ENCODE measurements around the gene THSD1.
"Not testable (repeated sequence)": the region's sequence is repeated elsewhere in the genome, so short reads cannot be mapped to it uniquely, and the experiment has no call there.

Gene THSD1

DNA sequence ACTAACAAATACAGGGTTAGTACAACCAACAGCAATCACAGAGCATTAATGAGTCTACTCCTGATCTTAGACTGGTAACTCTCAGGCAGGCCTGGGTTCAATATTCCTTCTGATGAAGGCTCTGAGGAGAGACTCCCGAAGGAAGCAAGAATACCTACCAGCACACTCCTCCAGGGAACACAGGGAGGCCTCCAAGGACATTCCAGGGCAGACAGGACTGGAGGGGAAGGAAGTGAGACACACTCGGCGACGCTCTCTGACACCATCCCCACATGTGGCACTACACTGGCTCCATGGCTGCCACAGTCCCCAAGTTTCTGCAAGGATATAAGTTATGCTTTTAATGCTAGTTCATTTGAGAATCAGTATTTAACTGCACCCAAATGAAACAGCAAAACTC lies 20.1 kb downstream of the THSD1 start:
- no peaks in the 10 kb centered on the region for H3K4me1 ChIP-seq (ENCODE audit: insufficient read depth, low read length)
- no peaks in the 10 kb centered on the region for H3K27me3 ChIP-seq (ENCODE audit: insufficient read depth, low read length)
- H3K27ac ChIP-seq (ENCODE audit: low read depth, low read length), result no peak overlapping the region
- 90% methylated on average over 3 of the region's 4 CpGs for WGBS
- no peak overlapping the region for H3K4me3 ChIP-seq (ENCODE audit: low read length)
- no peaks in the 10 kb centered on the region for H3K36me3 ChIP-seq (ENCODE audit: insufficient read depth, low read length)
- no peak overlapping the region for H3K9ac ChIP-seq (ENCODE audit: low read depth, low read length)
- H3K9me3 ChIP-seq (ENCODE audit: insufficient read depth, low read depth, low read length), result no peaks in the 10 kb centered on the region

DNA sequence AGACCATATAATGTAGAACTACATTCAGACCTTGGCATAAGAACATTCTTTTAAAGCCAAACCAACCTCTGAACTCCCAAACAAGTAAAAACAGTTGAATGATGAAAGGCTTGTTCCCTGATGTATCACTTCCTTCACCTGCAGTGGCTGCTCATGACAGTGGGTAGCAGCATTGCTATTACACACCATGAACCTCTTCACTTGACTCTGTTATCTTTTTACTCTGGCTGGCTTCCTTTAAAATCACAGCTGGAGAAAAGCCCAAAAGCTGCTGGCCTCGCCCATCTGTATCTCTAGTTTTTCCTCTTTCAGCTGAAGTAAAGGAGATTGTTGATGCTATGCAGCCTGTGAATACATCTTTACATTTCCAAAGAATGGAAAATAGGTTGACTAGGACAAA lies 22.6 kb downstream of the THSD1 start:
- WGBS, result 100% methylated on average over 1 of the region's 1 CpG

GRCh38 chr13:52378312-52378711 lies 27.7 kb downstream of the THSD1 start:
- no peak overlapping the region for H3K27ac ChIP-seq (ENCODE audit: low read depth, low read length)
- no peaks in the 10 kb centered on the region for H3K9me3 ChIP-seq (ENCODE audit: insufficient read depth, low read depth, low read length)
- no peaks in the 10 kb centered on the region for H3K36me3 ChIP-seq (ENCODE audit: insufficient read depth, low read length)
- no peak overlapping the region for H3K9ac ChIP-seq (ENCODE audit: low read depth, low read length)
- 96% methylated on average over 22 of the region's 22 CpGs for WGBS
- H3K4me3 ChIP-seq (ENCODE audit: low read length), result no peak overlapping the region
- no peaks in the 10 kb centered on the region for H3K27me3 ChIP-seq (ENCODE audit: insufficient read depth, low read length)
- no peaks in the 10 kb centered on the region for H3K4me1 ChIP-seq (ENCODE audit: insufficient read depth, low read length)

More for the DNA sequence above, 22.6 kb downstream of the THSD1 start:
- no peak overlapping the region for H3K9ac ChIP-seq (ENCODE audit: low read depth, low read length)
- H3K9me3 ChIP-seq (ENCODE audit: insufficient read depth, low read depth, low read length), result no peaks in the 10 kb centered on the region
- H3K4me1 ChIP-seq (ENCODE audit: insufficient read depth, low read length), result no peaks in the 10 kb centered on the region
- no peaks in the 10 kb centered on the region for H3K36me3 ChIP-seq (ENCODE audit: insufficient read depth, low read length)
- H3K27me3 ChIP-seq (ENCODE audit: insufficient read depth, low read length), result no peaks in the 10 kb centered on the region
- H3K4me3 ChIP-seq (ENCODE audit: low read length), result no peak overlapping the region
- H3K27ac ChIP-seq (ENCODE audit: low read depth, low read length), result no peak overlapping the region

DNA sequence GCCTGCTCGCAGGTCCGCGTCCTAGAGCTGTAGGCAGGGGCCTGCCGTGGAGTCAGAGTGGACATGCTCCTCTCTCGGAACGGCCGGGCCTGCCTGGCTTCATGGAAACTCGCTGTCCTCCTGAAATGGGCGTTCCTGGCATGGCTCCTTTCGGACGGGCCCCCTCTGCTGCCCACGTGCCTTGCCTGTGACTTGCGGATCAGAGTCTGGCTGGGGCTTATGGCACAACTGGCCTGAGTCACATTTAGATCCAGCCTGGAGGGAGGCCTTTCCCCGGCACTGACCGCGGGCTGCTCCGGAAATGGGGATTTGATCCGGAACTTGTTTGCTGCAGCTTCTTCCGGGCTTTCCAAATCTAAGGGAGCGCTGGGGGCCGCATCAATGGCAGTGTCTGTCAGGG lies 28.1 kb downstream of the THSD1 start:
- WGBS, result 96% methylated on average over 21 of the region's 21 CpGs
- Histone ChIP-seq H3K36me3 (ENCODE audit: insufficient read depth, low read length) (no peaks in the 10 kb centered on the region), H3K9me3 (ENCODE audit: insufficient read depth, low read depth, low read length) (no peaks in the 10 kb centered on the region), H3K27me3 (ENCODE audit: insufficient read depth, low read length) (no peaks in the 10 kb centered on the region), H3K9ac (ENCODE audit: low read depth, low read length) (no peak overlapping the region), H3K4me3 (ENCODE audit: low read length) (no peak overlapping the region), H3K27ac (ENCODE audit: low read depth, low read length) (no peak overlapping the region), H3K4me1 (ENCODE audit: insufficient read depth, low read length) (no peaks in the 10 kb centered on the region)

DNA sequence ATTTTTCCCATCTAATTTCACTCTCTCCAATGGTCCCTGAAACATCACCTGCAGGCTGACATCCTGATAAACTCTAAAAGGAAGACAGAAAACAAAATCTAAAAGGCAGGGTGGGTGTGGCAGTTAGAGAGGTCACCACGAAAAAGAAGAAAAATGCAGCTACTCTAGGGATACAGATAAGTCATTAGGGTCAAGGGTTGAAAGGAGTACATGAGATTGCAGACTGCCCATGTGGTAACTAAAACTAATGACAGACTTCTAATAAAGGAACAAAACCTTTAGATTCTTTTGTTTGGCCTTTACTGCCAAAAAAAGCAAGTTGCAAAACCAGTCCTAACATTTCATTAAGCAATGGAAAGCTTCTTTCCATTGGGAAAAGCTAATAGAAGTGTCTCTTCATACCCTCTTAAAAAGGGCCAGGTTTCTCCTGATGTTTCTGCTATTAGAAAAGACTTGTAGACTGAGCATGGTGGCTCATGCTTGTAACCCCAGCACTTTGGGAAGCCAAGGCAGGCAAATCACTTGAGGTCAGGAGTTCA lies 31.0 kb downstream of the THSD1 start:
- no peaks in the 10 kb centered on the region for H3K27me3 ChIP-seq (ENCODE audit: insufficient read depth, low read length)
- no peaks in the 10 kb centered on the region for H3K4me1 ChIP-seq (ENCODE audit: insufficient read depth, low read length)
- no peak overlapping the region for H3K4me3 ChIP-seq (ENCODE audit: low read length)
- H3K9me3 ChIP-seq (ENCODE audit: insufficient read depth, low read depth, low read length), result no peaks in the 10 kb centered on the region
- H3K36me3 ChIP-seq (ENCODE audit: insufficient read depth, low read length), result no peaks in the 10 kb centered on the region
- 79% methylated on average over 1 of the region's 1 CpG for WGBS
- no peak overlapping the region for H3K27ac ChIP-seq (ENCODE audit: low read depth, low read length)
- no peak overlapping the region for H3K9ac ChIP-seq (ENCODE audit: low read depth, low read length)

GRCh38 chr13:52374389-52374788 lies 31.6 kb downstream of the THSD1 start:
- WGBS, result 100% methylated on average over 2 of the region's 4 CpGs
- Histone ChIP-seq H3K4me3 (ENCODE audit: low read length) (no peak overlapping the region), H3K36me3 (ENCODE audit: insufficient read depth, low read length) (no peaks in the 10 kb centered on the region), H3K9ac (ENCODE audit: low read depth, low read length) (no peak overlapping the region), H3K27me3 (ENCODE audit: insufficient read depth, low read length) (no peaks in the 10 kb centered on the region), H3K9me3 (ENCODE audit: insufficient read depth, low read depth, low read length) (no peaks in the 10 kb centered on the region), H3K4me1 (ENCODE audit: insufficient read depth, low read length) (no peaks in the 10 kb centered on the region), H3K27ac (ENCODE audit: low read depth, low read length) (no peak overlapping the region)

DNA sequence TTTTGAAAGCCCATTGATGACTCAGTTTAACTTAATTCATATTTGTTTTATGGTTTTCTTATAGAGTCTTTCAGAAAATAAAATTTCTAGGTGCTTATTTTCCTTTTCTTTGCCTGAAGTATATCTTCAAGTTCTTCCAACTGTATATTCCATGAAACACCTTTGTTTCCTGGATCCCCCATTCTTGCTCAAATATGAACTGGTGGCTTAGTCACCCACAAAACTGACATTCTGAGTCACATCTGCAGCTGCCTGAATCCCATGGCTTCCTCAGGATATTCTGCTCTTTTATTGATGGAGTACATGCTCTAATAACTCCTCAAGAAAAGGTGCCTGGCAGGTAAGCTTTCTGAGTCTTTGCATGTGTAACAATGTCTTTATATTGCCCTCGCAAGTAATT lies 32.7 kb downstream of the THSD1 start:
- H3K4me1 ChIP-seq (ENCODE audit: insufficient read depth, low read length); H3K4me3 ChIP-seq (ENCODE audit: low read length); H3K27me3 ChIP-seq (ENCODE audit: insufficient read depth, low read length); H3K36me3 ChIP-seq (ENCODE audit: insufficient read depth, low read length); H3K27ac ChIP-seq (ENCODE audit: low read depth, low read length); H3K9me3 ChIP-seq (ENCODE audit: insufficient read depth, low read depth, low read length); H3K9ac ChIP-seq (ENCODE audit: low read depth, low read length): not testable (repeated sequence)
- 100% methylated on average over 1 of the region's 1 CpG for WGBS

- 67% methylated on average over 1 of the region's 3 CpGs for WGBS
- Histone ChIP-seq H3K9ac (ENCODE audit: low read depth, low read length) (no peak overlapping the region), H3K27me3 (ENCODE audit: insufficient read depth, low read length) (no peaks in the 10 kb centered on the region), H3K4me1 (ENCODE audit: insufficient read depth, low read length) (no peaks in the 10 kb centered on the region), H3K36me3 (ENCODE audit: insufficient read depth, low read length) (no peaks in the 10 kb centered on the region), H3K27ac (ENCODE audit: low read depth, low read length) (no peak overlapping the region), H3K9me3 (ENCODE audit: insufficient read depth, low read depth, low read length) (no peaks in the 10 kb centered on the region), H3K4me3 (ENCODE audit: low read length) (no peak overlapping the region)
Observed at GRCh38 chr13:52371736-52372247, 34.2 kb downstream of the THSD1 start.

DNA sequence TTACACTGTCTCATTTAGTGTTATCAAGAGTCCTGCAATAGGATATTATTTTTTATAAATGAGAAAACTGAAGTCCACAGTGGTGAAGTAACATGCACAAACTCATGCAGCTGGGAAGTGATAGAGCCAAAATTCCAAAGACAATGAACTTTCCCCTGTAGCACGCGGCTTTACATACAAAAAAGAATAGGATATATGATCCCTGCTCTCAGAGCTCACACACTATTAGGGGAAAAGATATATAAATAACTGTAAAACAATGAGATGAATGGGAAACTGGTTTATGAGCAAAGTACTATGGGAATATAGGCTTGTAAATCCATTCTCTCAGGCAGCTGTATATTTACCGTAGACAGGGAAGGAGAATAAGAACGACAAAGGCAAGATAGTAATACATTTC lies 39.7 kb downstream of the THSD1 start:
- Histone ChIP-seq H3K4me1 (ENCODE audit: insufficient read depth, low read length) (no peaks in the 10 kb centered on the region), H3K27me3 (ENCODE audit: insufficient read depth, low read length) (no peaks in the 10 kb centered on the region), H3K4me3 (ENCODE audit: low read length) (no peak overlapping the region), H3K9me3 (ENCODE audit: insufficient read depth, low read depth, low read length) (no peaks in the 10 kb centered on the region), H3K27ac (ENCODE audit: low read depth, low read length) (no peak overlapping the region), H3K9ac (ENCODE audit: low read depth, low read length) (no peak overlapping the region), H3K36me3 (ENCODE audit: insufficient read depth, low read length) (no peaks in the 10 kb centered on the region)
- 97% methylated on average over 3 of the region's 4 CpGs for WGBS

DNA sequence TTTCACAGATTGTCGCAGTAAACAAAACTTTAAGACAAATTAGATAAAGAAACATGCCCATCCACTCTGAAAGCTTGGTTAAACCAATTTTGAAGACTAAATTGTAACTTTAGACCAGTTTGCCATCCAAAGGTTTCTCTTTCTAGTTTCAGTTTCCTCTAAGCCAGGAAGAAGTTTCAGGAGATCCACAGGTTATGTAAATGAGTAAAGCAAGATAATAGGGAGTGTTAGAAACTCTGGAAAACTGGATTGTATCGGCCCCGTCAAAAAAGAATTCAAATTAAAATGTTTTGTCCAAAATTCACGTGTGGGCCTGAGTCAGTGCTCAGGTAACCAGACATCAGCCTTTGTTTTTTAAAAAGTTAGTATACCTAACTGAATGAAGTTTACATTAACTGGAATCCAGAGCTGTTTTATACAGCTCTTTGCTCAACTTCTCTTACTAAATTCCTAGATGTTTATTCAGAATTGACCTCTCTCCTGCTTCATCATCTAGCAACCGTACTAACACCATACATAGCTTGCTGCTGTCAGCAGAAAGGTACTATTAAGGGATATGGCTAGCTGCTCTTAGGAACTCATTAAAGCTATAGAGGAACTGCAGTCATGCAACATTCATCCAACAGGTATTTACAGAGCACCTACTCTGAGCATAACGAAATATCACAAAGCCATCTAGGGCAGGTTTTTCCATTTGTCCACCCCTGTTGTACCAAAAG lies 43.6 kb downstream of the THSD1 start:
- H3K9ac ChIP-seq (ENCODE audit: low read depth, low read length); H3K36me3 ChIP-seq (ENCODE audit: insufficient read depth, low read length); H3K4me3 ChIP-seq (ENCODE audit: low read length); H3K4me1 ChIP-seq (ENCODE audit: insufficient read depth, low read length); H3K9me3 ChIP-seq (ENCODE audit: insufficient read depth, low read depth, low read length); H3K27me3 ChIP-seq (ENCODE audit: insufficient read depth, low read length); H3K27ac ChIP-seq (ENCODE audit: low read depth, low read length): not testable (repeated sequence)
- WGBS, result 98% methylated on average over 3 of the region's 6 CpGs

GRCh38 chr13:52361225-52361624 lies 44.7 kb downstream of the THSD1 start:
- no peaks in the 10 kb centered on the region for H3K27me3 ChIP-seq (ENCODE audit: insufficient read depth, low read length)
- WGBS, result 92% methylated on average over 4 of the region's 4 CpGs
- no peaks in the 10 kb centered on the region for H3K9me3 ChIP-seq (ENCODE audit: insufficient read depth, low read depth, low read length)
- no peak overlapping the region for H3K4me3 ChIP-seq (ENCODE audit: low read length)
- H3K4me1 ChIP-seq (ENCODE audit: insufficient read depth, low read length), result peaks cover 2% of the 10 kb centered on the region; the same call in 1 of the 2 replicates
- H3K9ac ChIP-seq (ENCODE audit: low read depth, low read length), result no peak overlapping the region
- no peaks in the 10 kb centered on the region for H3K36me3 ChIP-seq (ENCODE audit: insufficient read depth, low read length)
- H3K27ac ChIP-seq (ENCODE audit: low read depth, low read length), result no peak overlapping the region

Data from HUES64 (cell line).